NK-92 treated with Interleukin-12 subunit alpha and Interleukin-12 subunit beta, amount 100 ng/mL, for 24 hours (cell line): Measurements from ENCODE around the gene RPL3.

Source experiments
- DNase-seq: peaks from one replicate; lab custom pipeline; 2025; lab: John Stamatoyannopoulos, UW

The RPL3 gene

DNA sequence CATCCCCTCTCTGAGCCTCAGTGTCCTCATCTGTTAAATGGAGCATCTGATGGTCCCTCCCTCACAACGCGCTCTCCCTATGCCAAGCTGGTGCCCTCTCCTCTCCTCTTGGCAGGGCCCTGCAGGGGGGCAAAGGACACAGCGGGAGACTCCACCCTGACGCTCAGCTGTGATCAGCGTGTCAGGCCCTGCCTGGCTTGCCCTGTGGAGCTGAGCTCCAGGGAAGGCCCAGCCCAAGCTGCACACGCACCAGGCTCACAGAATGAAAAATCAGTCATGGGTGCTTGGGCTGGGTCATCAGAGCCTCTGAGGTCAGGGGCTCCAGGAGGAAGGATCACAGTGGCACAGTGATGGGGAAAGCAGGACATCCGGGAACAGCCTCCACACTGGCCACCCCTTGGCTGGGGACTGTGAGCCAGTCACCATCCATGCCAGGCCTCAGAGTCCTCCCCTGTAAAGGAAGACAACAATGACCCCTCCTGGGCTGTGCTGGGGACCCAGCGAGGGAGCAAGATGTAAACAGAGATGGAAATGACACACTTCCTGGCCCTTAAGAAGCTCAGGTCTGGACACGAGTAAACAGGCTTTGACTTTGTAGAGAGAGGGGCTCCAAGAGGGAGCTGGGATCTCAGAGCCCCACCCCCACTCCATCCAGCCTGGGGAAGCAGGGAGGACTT lies 36.6 kb downstream of the RPL3 start:
- no peak for DNase-seq

DNA sequence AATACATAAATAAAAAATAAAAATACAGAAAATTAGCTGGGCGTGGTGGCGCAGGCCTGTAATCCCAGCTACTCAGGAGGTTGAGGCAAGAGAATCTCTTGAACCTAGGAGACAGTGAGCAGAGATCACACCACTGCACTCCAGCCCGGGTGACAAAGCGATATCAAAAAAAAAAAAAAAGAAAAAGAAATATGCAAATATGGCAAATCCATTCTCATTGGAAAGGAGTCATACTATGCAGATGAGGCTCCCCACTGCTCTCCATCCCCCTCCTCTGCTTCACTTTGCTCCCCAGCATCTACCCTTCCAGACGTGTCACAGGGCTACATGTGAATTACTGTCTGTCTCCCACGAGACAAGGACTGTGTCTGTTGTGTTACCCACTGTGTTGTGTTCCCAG lies 38.3 kb downstream of the RPL3 start:
- no peak for DNase-seq

DNA sequence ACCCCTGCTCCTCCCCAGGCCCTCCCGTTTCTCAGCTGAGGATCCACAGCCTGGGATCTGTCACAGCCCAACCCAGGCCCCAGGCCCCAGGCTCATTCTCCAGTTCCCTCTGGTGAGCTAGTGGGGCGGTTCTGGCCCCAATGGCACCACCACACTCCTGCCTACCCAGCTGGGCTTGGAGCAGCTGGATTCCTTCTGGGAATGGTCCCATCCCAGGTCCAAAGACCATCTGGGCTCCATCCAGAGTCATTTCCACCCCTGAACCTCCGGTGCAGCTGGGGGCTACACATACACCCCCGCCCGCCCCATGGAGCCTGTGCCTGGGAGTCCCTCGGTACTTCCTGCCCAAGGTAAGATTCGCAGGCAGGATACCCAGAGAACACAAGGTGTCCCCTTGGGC lies 39.2 kb downstream of the RPL3 start:
- no peak for DNase-seq

DNA sequence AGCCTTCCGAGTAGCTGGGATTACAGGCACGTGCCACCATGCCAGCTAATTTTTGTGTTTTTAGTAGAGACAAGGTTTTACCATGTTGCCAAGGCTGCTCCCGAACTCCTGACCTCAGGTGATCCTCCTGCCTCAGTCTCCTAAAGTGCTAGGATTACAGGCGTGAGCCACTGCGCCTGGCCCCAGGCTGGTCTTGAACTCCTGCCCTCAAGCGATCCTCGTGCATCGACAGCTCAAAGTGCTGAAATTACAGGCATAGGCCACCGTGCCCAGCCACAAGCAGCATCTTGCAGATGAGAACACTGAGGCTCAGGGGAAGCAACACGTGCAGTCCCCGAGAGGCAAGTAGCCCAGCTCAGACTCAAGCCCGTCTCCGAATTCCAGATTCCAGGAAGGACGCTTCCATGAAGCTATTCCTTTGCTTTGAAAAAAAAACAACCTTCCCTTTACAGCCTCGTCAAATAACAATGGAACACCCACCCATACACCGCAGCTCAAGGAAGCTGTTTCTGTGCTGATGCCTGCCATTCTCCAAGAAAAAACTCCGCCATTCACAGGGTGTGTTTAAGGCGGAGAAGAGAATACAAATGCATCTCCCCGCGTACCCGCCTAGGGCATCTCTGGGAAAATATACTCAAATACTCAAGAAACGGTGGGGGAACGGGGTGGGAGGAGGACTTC lies 40.1 kb downstream of the RPL3 start:
- DNase-seq, result no peak

DNA sequence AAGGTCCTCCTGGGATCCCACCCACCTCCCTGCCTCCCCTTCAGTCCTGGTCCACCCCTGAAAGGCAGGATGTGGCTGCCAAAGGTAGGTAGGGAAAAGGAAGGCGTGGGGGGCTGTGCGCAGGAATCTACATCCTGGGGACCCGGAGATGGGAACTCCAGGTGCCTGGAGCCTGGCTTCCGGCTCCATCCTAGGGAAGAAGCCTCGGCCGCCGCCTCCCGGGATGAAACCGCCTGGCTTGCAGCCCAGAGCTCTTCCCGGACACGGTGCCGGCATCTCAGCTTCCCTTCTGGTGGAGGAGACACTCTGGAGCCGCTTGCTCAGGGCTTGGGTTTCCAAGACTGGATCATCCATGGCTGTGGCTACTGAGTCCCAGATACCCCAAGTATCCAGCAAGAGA lies 41.4 kb downstream of the RPL3 start:
- no peak for DNase-seq

DNA sequence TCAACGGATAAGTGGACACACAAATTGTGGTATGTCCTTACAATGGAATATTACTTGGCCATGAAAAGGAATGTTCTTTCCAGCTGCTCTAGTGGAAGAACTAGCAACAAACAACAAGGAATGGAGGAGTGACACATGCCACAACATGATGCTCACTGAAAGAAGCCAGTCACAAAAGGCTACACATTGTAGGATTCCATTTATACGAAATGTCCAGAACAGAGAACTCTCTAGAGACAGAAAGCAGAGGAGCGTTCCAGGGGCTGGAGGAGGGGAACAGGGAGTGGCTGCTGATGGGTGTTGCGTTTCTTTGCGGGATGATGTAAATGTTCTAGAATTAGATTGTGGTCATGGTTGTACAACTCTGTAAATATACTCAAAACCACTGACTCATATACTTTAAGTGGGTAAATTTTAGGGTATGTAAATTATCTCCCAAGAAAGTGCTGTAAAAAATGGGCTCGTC lies 42.2 kb downstream of the RPL3 start:
- DNase-seq, result no peak

DNA sequence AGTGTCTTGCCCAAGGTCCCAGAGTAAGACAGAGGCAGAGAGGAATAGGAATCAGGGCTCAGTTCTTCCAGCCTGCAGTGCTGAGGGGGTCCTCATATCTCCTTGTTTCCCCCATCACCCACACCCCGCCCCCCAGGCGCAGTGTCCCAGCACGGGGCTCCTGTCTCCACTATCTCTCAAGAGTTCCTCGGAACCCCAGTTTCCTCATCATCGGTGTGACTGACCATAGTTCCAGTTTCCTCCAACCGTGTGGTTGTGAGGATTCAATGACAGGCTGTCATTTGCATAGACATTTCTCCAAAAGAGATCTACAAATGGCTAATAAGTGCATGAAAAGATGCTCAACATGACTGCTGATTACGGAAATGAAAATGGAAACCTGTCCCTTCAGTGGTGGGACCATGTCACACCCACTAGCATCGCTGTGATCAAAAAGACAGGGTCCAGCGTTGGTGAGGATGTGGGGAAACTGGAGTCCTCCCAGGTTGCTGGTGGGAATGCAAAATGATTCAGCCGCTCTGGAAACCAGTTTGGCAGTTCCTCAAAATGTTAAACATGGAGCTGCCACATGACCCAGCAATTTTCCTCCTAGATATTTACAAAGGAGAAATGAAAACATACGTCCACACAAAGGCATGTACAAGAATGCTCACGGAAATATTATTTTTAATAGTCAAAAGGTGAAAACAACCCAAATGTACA lies 42.8 kb downstream of the RPL3 start:
- no peak for DNase-seq

DNA sequence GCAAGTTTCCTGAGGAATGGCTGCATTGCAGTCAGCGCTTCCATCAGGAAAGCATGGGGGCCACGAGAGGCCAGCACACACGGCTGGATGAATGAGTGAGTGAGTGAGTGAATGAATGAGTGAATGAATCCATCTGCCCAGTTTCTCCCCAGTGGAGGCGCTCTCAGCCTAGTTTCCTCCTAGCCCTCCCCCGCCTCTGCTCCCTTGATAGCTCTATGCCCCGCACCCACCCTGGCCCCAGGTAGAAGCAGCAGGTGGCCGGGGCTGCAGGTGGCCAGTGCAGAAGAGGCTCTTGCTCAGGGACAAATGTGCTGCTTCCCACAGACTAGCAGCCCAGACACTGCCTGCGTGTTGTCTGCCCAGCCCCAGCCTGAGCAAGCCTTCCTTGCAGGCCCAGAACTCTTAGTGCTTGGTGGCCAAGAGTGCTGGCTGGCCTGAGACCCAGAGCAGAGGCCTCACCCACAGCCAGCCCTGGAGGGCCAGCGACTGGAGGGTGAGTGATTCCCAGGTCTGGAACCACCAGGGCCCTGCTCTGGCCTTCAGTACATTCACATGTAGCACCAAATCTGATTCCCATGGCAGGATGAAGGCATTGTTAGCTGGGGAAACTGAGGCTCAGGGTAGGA lies 43.5 kb downstream of the RPL3 start:
- DNase-seq, result no peak

DNA sequence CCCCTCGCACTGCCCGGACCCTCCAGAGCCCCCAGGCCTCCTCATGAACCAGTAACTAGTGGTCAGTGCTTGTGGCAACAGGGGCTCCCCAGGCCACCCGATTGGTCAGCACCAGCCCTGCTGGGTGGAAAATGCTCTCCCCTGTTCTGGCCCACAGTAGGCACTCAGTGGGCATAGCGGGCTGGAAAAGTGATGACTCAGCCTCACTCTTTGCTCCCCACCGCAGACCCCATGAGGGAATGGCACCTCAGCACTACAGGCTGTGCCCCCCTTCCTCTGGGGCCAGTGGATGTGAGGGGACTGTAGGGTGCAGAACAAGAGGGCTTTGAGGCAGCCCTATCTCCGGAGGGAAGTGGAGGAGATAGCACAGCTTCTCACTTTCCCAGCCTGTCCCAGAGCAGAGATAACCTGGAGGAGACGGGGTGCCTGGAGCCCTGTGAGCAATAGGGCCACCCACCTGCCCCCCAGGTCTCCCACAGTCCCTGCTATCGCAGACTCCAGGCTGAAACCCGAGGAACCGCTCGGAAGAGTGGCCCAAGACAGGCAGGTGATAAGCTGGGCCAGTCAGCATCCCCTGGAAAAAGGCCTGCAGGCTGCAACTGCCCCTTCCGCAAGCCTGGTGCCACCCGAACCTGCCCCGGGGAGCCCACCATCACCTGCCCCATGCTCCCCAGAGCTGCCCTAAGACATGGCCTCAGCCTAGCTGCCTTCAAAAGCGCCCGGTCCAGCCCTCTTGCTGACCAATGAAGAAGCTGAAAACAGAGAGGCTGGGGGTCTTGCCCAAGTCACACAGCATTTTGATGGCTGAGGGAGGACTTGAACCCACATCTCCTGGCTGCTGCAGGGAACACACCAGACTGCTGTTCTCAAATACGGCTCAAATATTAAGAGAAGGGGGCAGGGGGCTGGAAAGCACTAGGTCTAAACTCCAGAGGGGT lies 45.2 kb downstream of the RPL3 start:
- DNase-seq, result no peak

DNA sequence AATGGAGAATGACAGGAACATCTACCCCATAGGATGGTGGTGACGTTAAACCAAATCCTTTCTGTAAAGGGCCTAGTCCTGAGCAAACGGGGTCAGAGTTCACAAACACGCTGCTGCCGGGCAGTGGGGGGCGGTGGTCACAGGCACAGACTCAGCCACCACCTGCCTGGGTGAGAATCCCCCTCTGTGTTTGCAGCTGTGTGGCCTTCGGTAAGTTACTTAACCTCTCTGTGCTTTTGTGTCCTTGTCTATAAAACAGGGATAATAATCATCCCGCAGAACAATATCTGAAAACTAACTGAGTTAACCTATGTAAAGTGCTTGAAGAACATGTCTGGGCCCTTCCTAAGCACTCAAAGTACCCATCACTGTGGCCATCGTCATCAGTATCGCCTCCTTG lies 48.6 kb downstream of the RPL3 start:
- no peak for DNase-seq

DNA sequence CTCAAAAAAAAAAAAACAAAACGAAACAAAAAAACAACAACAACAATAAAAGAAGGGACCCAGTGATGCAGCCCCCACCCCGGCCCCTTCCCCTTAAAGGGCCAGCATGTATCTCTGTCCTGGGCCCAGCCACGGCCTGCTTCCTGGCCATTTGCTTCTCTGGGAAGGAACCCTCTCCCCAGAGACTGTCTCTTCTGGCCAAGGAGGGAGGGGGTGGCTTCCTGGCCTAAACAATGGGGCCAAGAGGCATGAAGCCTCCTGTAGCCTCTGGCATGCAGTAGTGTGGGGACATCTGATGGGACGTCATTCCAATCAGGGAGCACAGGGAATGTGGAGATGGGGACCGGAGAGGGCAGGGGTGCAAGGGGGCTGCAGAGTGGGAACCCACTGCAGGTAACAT lies 49.1 kb downstream of the RPL3 start:
- DNase-seq, result no peak

DNA sequence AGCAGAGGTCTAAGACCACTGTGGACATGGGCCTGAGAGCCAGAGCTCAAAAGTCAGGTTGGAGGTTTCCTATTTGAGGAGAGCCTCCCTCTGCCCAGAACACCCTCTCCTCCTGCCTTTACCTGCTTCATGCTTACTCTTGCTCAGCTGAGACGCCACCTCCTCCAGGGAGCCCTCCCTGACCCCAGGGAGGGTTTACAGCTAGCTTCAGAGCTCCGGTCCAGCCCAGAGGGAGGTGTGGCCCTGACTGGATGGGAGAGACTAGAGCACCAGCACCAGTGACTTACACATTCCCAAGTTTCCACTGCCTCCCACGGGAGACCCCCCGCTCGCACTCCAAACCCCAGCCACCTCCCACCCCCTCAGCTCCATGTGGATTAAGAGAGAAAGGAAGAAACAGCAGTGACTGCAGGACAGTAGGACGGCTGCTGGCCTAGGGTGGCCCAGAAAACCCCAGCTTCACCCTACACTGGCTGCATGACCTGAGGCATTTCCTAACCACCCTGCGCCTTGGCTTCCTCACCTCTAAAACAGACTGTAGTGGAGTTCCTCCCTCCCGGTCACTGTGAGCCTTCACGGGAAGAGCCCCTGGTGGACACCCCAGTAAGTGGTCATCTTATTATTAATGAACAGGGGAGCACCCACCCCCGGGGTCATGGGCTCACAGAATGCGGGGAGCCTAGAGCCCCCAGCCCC lies 50.2 kb downstream of the RPL3 start:
- no peak for DNase-seq

DNA sequence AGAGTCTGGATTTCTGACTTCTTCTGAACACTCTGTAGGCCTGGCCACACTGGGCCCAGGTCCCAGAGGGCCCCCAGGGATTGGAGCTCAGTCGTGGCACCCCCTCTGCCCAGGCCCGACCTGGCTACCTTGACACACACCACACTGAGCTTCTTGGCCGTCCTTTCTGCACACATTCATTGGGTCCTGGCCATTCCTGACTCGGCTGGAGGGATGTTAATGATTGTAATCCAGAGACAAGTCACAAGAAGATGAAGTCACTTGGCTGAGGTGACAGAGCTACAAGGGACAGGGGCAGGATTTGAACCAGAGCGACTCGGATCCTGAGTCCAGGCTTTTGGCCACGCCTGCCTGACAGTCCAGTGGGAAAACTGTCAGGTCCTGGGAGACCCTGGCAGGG lies 50.8 kb downstream of the RPL3 start:
- no peak for DNase-seq

DNA sequence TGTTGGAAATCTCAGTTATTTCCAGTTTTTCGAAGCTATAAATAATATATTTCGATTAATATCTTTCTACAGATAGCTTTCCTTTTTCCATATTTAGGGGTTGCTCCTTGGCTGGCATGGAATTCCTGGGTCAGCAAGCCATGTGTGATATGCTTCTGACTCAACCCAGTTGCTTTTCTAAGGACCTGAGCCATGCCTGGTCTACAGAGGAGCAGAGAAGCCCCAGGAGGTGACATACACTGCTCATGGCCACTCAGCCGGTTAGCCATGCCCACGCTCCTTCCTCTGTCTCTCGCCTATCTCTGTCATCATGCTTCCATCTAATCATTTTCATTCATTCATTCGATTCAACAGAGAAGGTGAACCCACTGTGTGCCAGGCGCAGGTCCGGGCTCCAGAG lies 51.4 kb downstream of the RPL3 start:
- DNase-seq, result no peak

DNA sequence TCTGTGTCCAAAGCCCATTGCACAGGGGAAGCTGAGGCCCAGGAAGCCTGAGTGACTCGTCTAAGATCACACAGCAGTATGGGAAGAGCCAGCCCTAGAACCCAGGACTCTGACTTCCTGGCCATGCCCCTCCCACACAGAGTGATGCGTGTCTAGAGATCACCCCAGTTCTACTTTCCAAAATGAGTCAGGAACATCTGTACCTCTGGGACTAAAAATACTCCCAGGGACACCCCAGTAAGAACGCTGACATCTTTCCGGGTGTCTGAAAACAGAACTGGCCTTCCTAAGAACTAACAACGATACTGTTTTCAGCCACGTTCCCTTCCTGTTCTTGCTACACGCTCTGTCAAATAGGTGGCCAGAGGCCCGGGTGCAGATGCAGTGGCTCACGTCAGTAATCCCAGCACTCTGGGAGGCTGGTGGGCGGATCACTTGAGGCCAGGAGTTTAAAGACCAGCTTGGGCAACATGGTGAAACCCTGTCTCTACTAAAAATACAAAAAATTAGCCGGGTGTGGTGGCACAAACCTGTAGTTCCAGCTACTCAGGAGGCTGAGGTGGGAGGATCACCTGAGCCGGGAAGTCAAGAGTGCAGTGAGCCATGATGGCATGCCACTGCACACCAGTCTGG lies 52.9 kb downstream of the RPL3 start:
- DNase-seq, result no peak

DNA sequence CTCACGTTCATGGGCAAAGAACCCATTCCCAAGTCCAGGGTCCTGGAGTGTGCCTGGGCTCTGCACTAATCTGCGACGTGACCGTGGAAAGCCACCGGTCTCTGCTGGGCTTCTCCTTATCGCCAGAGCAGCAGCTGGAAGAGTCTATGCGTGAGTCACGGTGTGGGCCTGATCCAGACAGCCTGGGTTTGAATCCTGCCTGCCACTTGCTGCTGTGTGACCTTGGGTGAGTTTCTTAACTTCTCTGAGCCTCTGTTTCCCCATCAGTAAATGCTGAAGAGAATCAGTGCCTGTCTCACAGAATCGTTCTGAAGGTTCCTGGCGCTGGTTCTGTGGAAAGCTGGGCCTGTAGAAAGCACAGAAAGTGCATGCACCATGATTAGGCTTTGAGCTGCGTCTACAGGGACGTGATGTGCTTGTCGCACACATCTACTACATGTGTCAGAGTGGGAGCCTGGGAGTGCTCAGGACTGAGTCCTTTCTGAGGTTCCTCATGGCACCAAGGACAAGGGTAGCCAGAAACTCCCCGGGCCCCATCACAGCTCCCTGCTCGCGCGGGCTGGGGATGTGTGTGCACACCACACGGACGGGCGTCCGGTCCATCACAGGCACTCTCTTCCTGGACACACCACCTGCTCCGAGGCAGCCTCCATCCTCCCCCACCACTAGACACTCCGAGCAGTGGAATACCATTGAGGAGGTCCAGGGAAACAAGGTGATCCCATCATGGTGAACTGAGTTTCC lies 54.1 kb downstream of the RPL3 start:
- no peak for DNase-seq

DNA sequence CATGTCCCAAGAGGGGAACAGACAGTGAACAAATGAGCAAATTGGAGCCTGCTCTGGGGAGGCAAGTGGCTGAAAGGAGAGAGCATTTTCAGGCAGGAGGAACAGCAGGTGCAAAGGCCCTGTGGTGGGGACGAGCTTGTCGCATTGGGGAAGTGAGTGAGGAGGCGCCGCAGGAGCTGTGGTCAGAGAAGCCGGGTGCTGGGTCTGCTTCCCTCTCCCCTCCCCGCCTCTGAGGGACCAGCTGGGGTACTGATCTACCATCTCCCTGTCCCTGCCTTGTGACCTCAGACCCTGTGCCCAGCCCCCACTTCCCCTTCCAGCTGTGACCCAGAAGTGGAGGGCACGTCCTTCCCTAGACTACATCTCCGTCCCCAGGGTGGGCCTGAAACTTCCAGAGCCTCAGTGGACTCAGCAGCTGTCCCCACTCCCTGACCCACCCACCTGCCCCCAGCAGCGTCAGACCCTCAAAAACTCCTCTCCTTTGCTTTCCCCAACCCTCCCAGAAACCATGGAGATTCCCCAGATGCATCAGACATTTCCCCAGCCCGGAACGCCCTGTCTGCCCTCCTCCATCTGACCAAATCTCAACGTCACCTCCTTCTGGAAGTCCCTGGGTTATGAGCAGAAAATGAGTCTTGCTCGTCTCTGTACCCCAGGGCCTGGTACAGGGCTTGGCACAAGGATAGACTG lies 54.9 kb downstream of the RPL3 start:
- DNase-seq, result no peak

DNA sequence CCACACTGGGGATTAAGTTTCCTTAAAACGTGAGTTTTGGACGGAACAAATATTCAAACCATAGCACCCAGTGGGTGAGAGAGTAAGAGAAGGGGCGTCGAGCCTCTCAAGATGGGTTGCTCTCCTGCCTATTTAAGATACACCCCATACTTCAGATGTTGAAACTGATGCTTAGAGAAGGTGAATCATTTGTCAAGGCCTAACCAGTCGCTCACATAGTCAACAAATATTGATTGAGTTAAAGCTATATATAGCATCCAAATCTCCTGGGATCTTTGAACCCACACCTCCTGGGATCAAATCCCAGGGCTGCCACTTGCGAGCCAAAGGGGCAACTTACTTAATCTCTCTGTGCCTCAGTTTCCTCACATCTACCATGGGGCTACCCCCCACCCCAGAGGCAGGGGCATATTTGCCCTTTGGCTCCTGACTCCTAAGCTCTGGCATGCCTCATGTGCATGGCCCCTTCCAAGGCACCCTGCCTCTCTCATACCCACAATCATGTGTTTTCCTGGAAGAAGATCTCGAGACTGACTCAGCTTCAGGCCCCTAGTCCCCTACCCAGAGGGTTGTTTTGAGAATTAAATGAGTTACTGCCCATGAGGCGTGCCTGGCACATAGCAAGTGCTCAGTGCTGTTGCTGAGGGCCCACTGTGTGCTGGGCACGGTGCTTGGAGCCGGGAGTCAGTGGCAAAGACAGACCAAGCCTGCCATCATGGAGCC lies 55.6 kb downstream of the RPL3 start:
- no peak for DNase-seq
